GM10847 (cell line): ENCODE measurements around the gene KIF5A.

Experiments
- POLR2A ChIP-seq: IDR thresholded peaks from 2 replicates; pipeline ENCODE4 v1.6.1; 2011; ENCODE audit not compliant: insufficient read length; ENCODE audit errors: extremely low read depth

Gene KIF5A

GRCh38 chr12:57530396-57531142 lies 19.3 kb upstream of the KIF5A start:
- no peak for TF ChIP-seq POLR2A

GRCh38 chr12:57531836-57532235 lies 18.0 kb upstream of the KIF5A start:
- no peak for TF ChIP-seq POLR2A

GRCh38 chr12:57533108-57533507 lies 16.7 kb upstream of the KIF5A start:
- TF ChIP-seq POLR2A, result no peak

GRCh38 chr12:57534250-57534649 lies 15.6 kb upstream of the KIF5A start:
- TF ChIP-seq POLR2A, result no peak

- no peak for TF ChIP-seq POLR2A
Observed at GRCh38 chr12:57534991-57535543, 14.8 kb upstream of the KIF5A start.

- TF ChIP-seq POLR2A, result no peak
Observed at GRCh38 chr12:57535764-57536596, 13.9 kb upstream of the KIF5A start.

GRCh38 chr12:57536597-57536942 lies 13.3 kb upstream of the KIF5A start:
- no peak for TF ChIP-seq POLR2A

- no peak for TF ChIP-seq POLR2A
Observed at GRCh38 chr12:57539134-57539768, 10.6 kb upstream of the KIF5A start.

GRCh38 chr12:57541001-57541400 lies 8.8 kb upstream of the KIF5A start:
- TF ChIP-seq POLR2A, result no peak

- TF ChIP-seq POLR2A, result no peak
Observed at GRCh38 chr12:57541717-57542116, 8.1 kb upstream of the KIF5A start.

GRCh38 chr12:57543581-57543980 lies 6.3 kb upstream of the KIF5A start:
- no peak for TF ChIP-seq POLR2A

- TF ChIP-seq POLR2A, result no peak
Observed at GRCh38 chr12:57545809-57546437, 3.9 kb upstream of the KIF5A start.

GRCh38 chr12:57546438-57547287 lies 3.2 kb upstream of the KIF5A start, which contains the start of gene DCTN2:
TSS of gene DCTN2 (minus strand) at chr12:57547192. CDS start at chr12:57547063, 129 bp downstream.
- TF ChIP-seq POLR2A, result no peak
